ENCODE measurements around the gene C1orf21. TPM values are rescaled to one million over a fixed set of nuclear protein-coding genes. Genes with fewer than 3 reads are reported as not detected.

The C1orf21 gene
- total RNA-seq, 1 experiment from 2014 or later: 0.15 TPM

- POLR2A ChIA-PET: no interaction called here
- BruUV-seq (replicated peaks): no TSS peak
- H3K36me3 ChIP-seq (ENCODE audit: control insufficient read depth, insufficient read depth, low read length): no peaks in the 10 kb centered on the region
- TF ChIP-seq REST (IDR thresholded peaks at IDR 0.05; ENCODE audit: insufficient read depth in 1 of 2, low read depth in 2 of 2, low read length in 1 of 2) (no peak), POLR2AphosphoS5 (IDR thresholded peaks at IDR 0.05; ENCODE audit: low read depth, low read length) (no peak), CTCF (IDR thresholded peaks at IDR 0.05) (no peak), TCF7L2 (IDR thresholded peaks at IDR 0.05; ENCODE audit: low read depth, low read length) (no peak), SIN3A (IDR thresholded peaks at IDR 0.05; ENCODE audit: borderline replicate concordance, insufficient read depth, low read depth, low read length) (no peak)
- H3K9me3 ChIP-seq (ENCODE audit: control insufficient read depth, insufficient read depth, low read depth, low read length): no peaks in the 10 kb centered on the region
- no peaks in the 10 kb centered on the region for H3K27me3 ChIP-seq (ENCODE audit: control insufficient read depth, insufficient read depth, low read length)
- H3K27ac ChIP-seq (ENCODE audit: low read length): no peak overlapping the region
- no peak for ATAC-seq
- DNase-seq (ENCODE audit: low read depth, low spot score): no peak
- intact Hi-C loops (cut with micrococcal nuclease; ENCODE audit: unreplicated experiment): no loop called here
- H3K4me3 ChIP-seq (ENCODE audit: low read depth in 2 of 2, low read length in 2 of 2): no peak overlapping the region
- H3K4me1 ChIP-seq (ENCODE audit: control insufficient read depth, insufficient read depth, low read length): no peaks in the 10 kb centered on the region
- CTCF ChIA-PET: no interaction called here
- in situ Hi-C loops (cut with HindIII; ENCODE audit: low pct_unique_long_range_greater_than_20kb, low sequenced_read_pairs): no loop called here
These were observed 132.0 kb downstream of the C1orf21 start for GRCh38 chr1:184518736-184519357.

- intact Hi-C loops (cut with micrococcal nuclease; ENCODE audit: unreplicated experiment) (no loop called here), in situ Hi-C loops (cut with HindIII; ENCODE audit: low pct_unique_long_range_greater_than_20kb, low sequenced_read_pairs) (no loop called here)
- Histone ChIP-seq H3K36me3 (ENCODE audit: control insufficient read depth, insufficient read depth, low read length) (no peaks in the 10 kb centered on the region), H3K27me3 (ENCODE audit: control insufficient read depth, insufficient read depth, low read length) (no peaks in the 10 kb centered on the region), H3K9me3 (ENCODE audit: control insufficient read depth, insufficient read depth, low read depth, low read length) (no peaks in the 10 kb centered on the region), H3K4me1 (ENCODE audit: control insufficient read depth, insufficient read depth, low read length) (no peaks in the 10 kb centered on the region), H3K4me3 (ENCODE audit: low read depth in 2 of 2, low read length in 2 of 2) (no peak overlapping the region), H3K27ac (ENCODE audit: low read length) (no peak overlapping the region)
- DNase-seq (ENCODE audit: low read depth, low spot score) (no peak), ATAC-seq (no peak)
- BruUV-seq (replicated peaks): no TSS peak
- ChIA-PET CTCF (no interaction called here), POLR2A (interaction anchor here (0.6 kb wide), 1 partner anchor 150 kb away, joined by 3 read pairs; no protein-coding TSS in a partner anchor)
- no peak for TF ChIP-seq SIN3A (IDR thresholded peaks at IDR 0.05; ENCODE audit: borderline replicate concordance, insufficient read depth, low read depth, low read length)
- no peak for TF ChIP-seq POLR2AphosphoS5 (IDR thresholded peaks at IDR 0.05; ENCODE audit: low read depth, low read length)
- no peak for TF ChIP-seq CTCF (IDR thresholded peaks at IDR 0.05)
- TF ChIP-seq REST (IDR thresholded peaks at IDR 0.05; ENCODE audit: insufficient read depth in 1 of 2, low read depth in 2 of 2, low read length in 1 of 2): no peak
- no peak for TF ChIP-seq TCF7L2 (IDR thresholded peaks at IDR 0.05; ENCODE audit: low read depth, low read length)
These were observed 133.5 kb downstream of the C1orf21 start for GRCh38 chr1:184520336-184520735.

Measured in Panc1 (cell line).